Epithelial cell of proximal tubule (primary cell): ENCODE data around the gene ABLIM2. TPM values are rescaled to one million over a fixed set of nuclear protein-coding genes. Genes with fewer than 3 reads are reported as not detected.

ENCODE experiments used
- DNase-seq: peaks from one replicate; pipeline ENCODE4 v3.0.0-alpha.2; 2011; ENCODE audit warnings: low read depth
- H3K4me3 ChIP-seq: 2 replicates; pipeline ENCODE4 v1.5.1; 2011; ENCODE audit warnings: low read depth, mild to moderate bottlenecking, low read length
- CTCF ChIP-seq: conservative IDR thresholded peaks from 2 replicates; pipeline ENCODE4 v1.5.1; 2012; ENCODE audit warnings: low read depth, mild to moderate bottlenecking, low read length
- total RNA-seq: library from RNA; depleted of rRNA; stranded (reverse); fragments of >200 nt; gene quantifications from 2 replicates; pipeline ENCODE4 v1.2.3, GENCODE V29; 2015

ABLIM2 gene
- total RNA-seq, 1 donor from 2014 or later = 1.0 TPM

DNA sequence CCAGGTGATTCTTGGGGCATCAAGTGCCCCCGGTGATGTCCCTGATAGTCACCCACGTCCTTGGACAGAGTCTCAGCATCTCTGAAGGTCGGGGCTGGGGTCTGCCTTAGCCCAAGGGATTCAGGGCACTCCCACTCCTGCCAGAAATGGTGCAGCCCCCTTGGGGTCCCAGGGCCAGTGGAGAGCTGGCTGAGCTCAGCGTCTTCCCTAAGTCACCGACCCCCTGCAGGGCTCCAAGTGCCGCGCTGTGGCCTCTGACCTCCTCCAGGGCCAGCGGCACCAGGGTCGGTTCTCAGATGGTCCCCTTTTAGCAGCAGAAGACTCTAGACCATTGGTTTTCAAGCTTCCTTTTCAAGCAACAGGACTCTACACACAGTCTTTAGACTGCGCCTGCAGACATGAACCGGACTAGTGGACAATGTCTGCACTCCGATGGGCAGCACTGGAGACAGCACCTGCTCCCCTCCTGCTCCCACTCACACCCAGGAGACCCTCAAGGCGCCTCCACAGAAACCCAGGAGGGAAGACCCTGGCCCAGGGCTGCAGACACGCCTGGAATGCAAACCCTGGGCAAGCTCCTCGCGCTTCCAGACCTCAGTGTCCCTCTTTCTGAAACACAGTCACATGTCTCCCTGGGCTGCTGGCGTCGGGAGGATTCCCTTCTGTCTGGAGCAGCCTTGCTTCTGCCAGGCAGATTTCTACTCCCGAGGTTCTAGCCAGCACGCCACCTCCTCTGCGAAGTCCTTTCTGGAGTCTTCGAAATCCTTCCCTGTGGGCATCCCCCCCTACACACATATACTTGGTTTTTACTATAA lies 53.9 kb downstream of the ABLIM2 start:
- no peak for DNase-seq
- no peak overlapping the region for H3K4me3 ChIP-seq
- no peak for TF ChIP-seq CTCF

- H3K4me3 ChIP-seq = no peak overlapping the region
- no peak for DNase-seq
- no peak for TF ChIP-seq CTCF
These were observed 54.9 kb downstream of the ABLIM2 start for GRCh38 chr4:8103421-8104390.

DNA sequence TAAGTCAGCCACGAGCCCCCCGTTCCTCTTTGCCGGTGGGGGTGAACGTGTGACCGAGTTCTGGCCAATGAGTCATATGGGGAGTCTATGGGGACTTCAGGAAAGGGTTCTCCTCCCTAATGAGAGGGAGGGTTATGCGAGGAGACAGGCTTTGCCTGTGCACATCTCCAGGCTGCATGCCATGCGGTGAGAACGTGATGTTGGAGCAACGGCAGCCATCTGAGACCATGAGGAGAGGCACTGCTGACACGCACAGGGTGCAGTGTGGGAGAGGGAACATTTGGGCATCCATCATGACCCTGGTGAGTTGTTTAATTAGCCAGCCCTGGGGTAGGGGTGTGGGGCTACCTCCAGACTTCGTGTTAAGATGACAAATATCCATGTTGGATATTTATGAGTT lies 55.8 kb downstream of the ABLIM2 start:
- no peak for DNase-seq
- TF ChIP-seq CTCF = no peak
- H3K4me3 ChIP-seq = no peak overlapping the region

DNA sequence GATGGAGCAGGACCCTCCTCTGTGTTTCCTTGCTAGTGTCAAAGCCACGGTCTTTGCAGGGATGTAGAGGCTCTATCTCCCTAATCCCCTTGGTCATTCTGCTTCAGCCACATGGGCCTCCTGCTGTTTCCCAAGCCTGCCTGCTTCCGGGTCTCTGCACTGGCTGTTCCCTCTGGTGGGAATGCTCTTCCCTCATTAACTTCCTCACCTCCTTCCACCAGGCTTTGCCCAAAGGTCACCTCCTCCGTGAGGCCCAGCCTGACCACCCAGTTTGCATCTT lies 56.6 kb downstream of the ABLIM2 start:
- H3K4me3 ChIP-seq = no peak overlapping the region

DNA sequence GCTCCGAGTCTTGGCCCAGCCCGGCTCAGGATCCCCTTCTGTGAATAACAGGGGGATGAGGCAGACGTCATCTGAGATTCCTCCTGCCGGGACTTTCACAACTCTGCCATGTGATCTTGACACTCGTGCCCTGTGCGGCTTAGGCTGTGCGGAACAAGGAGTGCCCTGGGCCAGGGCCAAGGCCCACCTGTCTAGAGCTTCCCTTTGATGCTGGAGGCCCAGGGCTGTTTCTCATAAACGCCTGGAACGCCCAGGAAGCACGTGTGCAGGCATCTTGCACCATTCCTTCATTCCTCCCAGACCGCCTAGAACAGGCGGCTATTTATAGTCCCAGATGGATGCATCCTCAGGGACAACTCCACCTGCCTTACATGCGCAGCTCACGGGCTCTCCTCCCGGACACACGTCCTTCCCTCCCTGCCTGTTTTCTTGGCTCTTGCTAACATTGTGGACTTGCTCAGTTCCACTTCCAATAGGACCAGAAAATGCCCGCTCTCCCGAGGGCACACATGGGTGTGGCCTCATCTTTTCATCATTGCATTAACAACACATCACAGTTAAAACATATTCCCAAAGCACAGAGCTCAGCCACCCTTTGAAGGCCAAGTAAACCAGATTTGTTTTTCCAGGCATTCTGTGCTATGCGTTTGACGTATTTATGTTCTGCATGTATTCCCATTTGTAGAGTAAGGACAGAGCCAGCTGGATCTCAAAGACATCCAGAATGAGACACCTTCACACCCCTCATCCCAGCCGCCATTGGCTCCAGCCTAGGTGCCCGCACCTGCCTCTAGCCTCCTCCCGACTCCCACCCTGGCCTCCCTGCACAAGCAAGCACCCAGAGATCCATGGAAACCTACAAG lies 57.2 kb downstream of the ABLIM2 start:
- DNase-seq = peak; percentile 61
- H3K4me3 ChIP-seq = no peak overlapping the region
- TF ChIP-seq CTCF = no peak

More for the DNA sequence above, 56.6 kb downstream of the ABLIM2 start:
- no peak for DNase-seq
- no peak for TF ChIP-seq CTCF

DNA sequence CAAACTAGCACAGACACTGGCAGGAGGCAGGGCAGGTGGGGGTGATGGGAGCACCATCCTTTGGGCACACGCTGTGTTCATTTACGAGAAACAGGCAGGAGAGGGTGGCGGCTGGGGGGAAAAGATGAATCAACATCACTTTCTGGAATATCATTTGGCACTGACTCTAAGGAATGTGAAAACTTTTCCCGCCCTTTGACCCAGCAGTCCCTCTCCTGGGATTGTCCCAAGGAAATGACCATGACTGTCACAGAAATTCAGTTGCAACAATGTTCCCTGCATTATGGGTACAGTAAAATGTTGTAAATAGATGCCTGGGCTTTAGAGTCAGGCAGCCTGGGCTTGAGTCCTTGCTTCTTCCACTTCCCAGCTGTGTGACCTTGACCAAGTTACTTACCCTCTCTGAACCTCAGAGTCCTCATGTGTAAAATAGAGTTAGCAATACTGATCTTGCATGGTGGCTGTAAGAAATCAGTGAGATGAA lies 58.6 kb downstream of the ABLIM2 start:
- no peak overlapping the region for H3K4me3 ChIP-seq
- TF ChIP-seq CTCF = no peak
- no peak for DNase-seq
